ENCODE results near the gene TP53RK.

Gene TP53RK

DNA sequence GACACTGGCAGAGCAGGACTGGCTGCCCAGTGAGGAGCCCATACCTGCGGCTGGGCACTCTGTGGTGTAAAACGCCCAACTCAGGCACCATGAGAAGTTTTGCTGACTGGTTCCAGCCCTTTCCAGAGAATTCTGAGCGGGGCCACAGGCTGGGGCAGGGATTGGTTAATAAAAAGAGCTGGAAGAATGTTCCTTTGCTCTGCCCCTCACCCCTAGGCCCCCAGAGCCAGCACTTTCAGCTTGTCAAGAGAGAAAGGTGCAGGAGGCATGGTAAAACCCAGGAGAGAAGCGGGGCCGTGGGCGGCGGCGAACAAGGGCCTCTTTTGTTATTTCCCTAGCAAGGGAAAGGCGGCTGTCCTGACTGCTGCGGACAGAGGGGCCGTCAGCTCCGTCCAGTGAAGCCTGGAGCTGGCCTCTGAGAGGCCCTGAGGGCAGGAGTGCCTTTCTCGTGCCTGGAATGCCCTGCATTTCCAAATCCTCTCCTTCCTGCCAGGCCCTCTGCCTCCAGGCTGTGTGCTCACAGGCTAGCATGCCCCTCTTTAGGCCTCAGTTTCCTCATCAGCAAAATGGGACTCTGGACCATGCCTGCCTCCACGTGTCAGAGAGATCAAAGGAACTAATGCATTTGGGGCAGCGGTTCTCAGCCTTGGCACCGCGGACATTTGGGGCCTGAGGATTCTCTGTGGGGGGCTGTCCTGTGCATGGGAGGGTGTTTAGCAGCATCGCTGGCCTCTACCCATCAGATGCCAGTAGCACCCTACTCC lies 50.9 kb downstream of the TP53RK start:
- DNase-seq (ENCODE audit: low read depth), result no peak

DNA sequence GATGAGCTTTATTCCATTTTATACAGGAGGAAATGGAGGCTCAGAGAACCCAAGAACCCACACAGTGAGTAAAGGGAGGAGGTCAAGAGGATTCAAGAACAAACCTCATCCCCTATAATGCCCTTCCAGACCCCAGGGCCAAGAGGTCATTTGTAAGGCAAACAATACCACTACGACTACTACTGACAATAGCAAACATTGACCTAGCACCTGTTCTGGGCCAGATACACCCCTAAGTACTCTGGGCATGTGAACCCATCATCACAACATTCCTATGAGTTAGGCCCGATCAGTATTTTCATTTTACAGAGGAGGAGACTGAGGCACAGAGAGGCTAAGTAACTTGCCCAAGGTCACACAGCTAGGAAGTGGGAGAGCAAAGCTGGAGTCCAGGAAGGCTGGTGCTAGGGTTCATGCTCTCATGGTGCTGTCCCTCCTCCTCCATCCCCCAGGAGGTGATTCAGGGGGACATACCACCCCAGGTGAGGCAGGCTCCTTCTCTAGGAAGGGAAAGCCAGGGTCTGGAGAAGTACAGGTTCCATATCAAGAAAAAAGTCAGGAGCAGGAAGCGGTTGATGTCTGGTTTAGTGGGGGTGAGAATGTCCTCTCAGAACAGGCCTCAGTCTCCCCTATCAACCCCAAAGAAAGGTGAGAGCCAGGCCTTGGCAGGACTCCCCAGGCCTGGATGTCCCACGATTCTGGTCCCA lies 51.7 kb downstream of the TP53RK start:
- DNase-seq (ENCODE audit: low read depth), result no peak

DNA sequence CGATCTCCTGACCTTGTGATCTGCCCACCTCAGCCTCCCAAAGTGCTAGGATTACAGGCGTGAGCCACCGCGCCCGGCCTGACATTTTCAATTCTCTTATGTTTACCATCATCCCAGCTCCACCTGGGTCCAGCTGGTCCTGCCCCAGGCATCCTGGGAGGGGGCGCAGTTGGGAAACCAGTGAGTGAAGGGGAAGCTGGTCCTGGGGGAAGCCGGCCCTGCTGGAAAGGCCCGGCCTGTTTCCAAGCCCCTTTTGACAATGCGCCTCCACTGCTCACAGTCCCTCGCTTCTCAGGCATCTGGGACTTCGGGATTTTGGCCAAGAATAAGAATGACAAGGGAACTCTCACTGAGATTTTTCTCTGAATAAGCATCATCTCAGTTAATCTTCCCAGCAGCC lies 52.2 kb downstream of the TP53RK start:
- DNase-seq (ENCODE audit: low read depth), result no peak

DNA sequence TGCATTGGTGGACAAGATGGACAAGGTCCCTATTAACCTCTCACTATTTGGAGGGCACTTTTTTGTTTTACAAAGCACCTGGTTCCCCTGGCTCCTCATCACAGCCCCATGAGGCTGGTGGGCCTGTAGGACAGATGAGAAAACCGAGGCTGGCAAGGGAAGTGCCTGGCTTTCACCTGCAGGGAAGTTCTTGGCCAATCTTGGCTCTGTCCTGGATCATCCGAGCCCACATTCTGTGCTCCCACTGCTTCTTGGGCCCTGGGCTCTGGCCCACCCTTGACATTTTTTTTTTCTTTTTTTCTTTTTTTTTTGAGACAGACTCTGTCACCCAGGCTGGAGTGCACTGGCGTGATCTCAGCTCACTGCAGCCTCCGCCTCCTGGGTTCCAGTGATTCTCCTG lies 52.7 kb downstream of the TP53RK start:
- no peak for DNase-seq (ENCODE audit: low read depth)

DNA sequence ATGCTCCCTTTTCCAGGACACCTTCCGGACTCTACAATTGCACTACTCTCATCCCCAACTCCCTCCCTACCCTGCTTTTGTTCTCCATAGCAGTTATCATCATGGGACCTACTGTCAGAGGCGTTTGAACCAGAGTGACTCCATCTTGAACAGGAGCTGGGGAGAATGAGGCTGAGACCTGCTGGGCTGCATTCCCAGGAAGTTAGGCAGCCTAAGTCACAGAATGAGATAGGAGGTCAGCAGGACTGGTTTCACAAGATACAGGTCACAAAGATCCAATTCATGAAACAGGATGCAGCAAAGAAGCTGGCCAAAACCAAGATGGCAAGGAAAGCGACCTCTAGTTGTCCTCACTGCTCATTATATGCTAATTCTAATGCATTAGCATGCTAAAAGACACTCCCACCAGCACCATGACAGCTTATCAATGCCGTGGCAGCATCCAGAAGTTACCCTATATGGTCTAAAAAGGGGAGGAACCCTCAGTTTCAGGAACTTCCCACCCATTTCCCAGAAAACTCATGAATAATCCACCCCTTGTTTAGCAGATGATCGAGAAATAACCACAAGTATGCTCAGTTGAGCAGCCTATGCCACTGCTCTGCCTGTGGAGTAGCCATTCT lies 53.6 kb downstream of the TP53RK start:
- DNase-seq (ENCODE audit: low read depth), result no peak

DNA sequence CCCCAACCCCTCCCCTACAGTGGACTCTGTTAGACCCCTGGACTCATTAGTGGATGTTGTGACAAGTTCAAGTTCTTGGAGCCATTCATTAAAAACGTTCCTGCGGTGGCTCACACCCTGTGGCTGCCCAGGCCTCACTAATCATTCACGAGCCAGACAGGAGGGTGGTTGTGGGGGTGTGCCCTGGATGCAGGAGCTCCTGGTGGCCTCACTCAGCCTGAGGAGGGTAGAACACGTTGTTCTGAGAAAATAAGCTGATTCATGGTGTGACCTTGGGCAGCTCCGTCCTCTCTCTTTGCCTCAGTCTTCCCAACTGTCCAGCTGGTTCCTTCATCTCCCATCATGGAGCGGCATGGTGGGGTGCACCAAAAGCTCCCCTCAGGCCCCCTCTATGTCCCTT lies 54.7 kb downstream of the TP53RK start:
- DNase-seq (ENCODE audit: low read depth), result no peak

Measured in activated T-cell treated with anti-CD3 and anti-CD28 coated beads for 1 hour (primary cell).